NCI-H2196 treated with DMSO at 0.1 percent for 48 hours (cell line): ENCODE measurements around the gene OCRL.
"Not testable (repeated sequence)": the region's sequence is repeated elsewhere in the genome, so short reads cannot be mapped to it uniquely, and the experiment has no call there.

Experiments used
- DNase-seq: peaks from one replicate; lab custom pipeline; 2025; ENCODE audit not compliant: unreplicated experiment; lab: John Stamatoyannopoulos, UW

OCRL gene

DNA sequence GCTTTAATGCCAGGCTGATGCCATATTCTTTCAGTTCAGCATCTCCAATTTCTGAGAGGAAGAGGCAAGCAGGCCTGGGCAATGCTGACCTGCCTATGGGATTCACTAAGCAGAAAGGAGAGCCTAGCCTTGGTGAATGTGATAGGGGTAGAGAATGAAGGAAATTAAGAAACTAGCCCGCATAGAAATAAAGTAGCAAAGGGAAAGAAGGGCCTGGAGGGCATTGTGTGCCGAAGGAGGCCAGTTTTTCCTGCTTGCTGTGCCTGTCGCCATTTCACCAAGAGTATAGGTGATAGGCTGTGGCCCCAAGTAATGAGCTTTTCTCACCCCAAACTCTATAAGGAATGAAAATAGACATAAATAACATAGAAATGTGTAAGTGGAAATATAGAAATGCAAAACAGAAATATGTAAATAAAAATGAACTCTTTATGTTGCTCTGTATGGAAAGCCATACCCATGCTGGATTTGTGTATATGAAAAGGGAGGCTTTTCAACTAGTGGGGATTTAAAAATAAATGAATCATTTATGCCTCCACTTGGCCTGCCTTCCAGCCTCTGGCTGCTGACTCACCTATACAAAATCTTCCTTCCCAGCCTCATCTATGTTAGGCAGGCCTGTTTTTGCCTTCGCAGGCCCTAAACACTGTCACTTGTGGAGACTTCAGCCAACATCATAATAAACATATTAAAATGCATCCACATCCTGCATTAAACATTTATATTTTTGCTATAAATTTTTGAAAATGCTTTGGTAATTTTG lies 5.1 kb upstream of the OCRL start:
- no peak for DNase-seq

DNA sequence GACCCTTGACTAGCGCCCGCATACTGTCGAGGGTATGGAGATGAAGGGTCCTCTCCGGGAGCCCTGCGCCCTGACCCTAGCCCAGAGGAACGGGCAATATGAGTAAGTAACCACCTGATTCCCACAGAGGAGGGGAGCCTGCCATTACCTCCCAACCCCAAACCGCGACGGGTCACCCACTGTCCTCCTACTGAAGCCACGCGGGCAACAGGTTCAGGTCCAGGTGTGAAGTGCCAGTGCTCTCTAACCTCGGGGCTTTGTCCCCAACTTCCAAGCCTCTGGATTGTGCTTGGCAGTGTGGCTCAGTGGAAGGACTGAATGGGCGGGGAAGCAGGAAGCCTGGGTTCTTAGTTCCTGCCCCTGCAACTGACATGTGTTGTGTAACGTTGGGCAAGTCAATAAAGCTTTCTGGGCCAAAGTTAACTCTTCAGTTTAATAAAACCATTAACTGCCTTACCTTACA lies 694 bp downstream of the OCRL start:
- no peak for DNase-seq

- no peak for DNase-seq
Measured at GRCh38 chrX:129544780-129545179, 4.7 kb downstream of the OCRL start.

- DNase-seq: no peak
Measured at GRCh38 chrX:129545408-129545807, 5.3 kb downstream of the OCRL start.

- peak; percentile 1 for DNase-seq
Measured at GRCh38 chrX:129549124-129549523, 9.1 kb downstream of the OCRL start.

DNA sequence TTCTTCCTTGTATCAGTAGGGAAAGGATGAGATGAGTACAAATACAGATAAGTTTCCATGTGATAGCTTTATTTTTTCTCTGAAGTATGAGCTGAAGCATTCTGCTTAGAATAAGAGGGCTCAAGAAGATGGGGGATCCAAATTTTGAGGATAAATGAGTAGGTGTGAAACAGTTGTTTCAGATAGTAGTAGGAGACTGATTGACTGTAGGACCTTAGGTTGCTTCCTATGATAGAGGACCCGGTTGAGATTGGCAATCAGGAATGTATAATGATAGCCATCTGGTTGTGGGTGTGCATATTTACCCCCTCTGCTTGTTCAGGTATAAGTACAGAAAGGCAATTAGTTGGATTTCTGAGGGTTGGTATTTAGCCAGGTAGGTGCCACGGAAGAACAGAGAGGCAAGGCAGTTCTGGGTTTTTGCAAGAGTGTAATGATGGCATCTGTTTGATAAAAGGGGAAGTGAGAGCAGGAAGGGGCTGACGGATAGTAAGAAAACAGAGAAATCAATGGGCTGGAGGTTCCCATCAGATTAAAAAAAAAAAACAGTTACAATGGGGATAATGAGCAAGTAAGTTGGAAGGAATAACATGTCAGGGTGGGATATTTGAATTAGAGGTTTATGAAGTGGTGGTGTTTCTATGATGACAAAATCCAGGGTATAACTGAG lies 13.7 kb downstream of the OCRL start:
- DNase-seq: no peak

DNA sequence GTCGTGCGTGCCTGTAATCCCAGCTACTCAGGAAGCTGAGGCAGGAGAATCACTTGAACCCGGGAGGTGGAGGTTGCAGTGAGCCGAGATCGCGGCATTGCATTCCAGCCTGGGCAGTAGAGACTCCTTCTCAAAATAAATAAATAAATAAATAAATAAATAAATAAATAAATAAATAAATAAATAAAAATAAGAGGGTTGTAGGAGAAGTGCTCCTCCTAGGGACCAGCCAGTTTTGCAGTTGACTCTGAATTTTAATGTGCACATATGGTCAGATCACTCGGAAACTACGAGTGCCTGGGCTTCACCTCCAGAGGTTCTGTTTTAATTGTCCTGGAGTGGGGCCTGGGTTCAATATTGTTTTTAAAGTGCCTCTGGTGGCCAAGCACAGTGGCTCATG lies 14.8 kb downstream of the OCRL start:
- DNase-seq: not testable (repeated sequence)

- DNase-seq: no peak
Measured at GRCh38 chrX:129556806-129557315, 16.8 kb downstream of the OCRL start.

DNA sequence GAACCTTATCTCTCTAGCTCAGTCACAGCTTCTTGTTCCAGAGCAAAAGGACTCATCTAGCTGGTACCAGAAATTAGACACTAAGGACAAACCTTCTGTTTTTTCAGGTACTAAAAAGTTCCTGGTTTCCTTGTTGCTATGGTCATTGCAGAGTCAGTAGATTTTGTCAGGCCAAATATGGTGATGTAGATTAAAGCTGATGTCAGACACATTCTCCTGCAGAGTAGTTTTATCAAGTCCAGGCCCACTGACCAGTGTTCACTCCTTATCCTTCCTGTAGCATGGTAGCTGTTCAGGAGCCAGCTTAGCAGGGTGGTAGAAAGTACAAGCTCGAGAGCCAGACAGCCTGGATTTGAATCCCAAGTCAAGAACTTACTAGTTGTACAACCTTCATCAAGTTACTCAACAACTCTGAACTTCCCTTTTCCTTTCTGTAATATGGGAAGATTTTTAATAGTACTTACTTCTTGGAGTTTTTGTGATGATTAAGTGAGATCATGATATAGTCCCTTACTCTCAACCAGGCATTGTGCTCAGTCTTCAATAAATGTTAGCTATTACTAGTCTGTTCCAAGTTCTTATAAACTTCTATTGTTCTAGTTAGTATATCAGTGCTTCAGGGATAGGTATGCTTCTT lies 17.9 kb downstream of the OCRL start:
- DNase-seq: no peak

DNA sequence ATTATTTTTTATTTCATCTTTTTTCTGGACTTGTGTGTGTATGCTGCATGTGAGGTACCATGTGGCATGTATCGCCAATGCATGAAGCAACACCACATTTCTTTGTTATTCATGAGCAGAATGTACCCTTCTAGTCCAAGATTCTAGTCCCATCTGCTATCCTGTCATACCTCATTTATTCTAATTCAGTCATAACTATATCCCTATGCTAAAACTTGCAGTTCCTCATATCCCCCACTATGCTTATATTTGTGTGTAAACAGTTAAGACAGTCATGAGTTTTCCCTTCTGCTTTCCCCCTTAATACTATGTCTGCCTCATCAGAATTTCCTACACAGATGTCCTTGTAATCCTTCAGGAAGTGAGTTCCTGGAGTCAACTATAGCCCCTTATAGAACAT lies 19.7 kb downstream of the OCRL start:
- DNase-seq: no peak

DNA sequence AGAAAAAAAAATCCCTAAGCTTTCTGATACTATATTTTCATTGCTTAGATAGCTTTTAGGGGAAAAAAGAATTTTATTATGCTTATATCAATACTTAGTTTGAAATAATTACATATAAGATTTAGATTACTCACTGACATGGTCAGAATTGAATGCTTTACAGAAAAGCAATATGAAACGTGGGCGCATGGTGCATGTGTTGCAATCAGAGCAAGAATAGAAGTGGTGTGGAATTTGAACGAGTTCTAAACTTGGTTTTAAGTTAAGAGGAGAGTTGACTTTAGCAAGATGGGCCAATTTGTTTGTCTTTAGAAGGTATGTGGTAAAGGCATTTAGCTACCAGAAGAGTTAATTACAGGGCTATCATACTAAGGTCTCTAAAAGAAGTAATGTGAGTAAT lies 21.4 kb downstream of the OCRL start:
- DNase-seq: no peak

DNA sequence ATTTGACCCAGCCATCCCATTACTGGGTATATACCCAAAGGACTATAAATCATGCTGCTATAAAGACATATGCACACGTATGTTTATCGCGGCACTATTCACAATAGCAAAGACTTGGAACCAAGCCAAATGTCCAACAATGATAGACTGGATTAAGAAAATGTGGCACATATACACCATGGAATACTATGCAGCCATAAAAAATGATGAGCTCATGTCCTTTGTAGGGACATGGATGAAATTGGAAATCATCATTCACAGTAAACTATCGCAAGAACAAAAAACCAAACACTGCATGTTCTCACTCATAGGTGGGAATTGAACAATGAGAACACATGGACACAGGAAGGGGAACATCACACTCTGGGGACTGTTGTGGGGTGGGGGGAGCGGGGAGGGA lies 24.3 kb downstream of the OCRL start:
- DNase-seq: not testable (repeated sequence)

DNA sequence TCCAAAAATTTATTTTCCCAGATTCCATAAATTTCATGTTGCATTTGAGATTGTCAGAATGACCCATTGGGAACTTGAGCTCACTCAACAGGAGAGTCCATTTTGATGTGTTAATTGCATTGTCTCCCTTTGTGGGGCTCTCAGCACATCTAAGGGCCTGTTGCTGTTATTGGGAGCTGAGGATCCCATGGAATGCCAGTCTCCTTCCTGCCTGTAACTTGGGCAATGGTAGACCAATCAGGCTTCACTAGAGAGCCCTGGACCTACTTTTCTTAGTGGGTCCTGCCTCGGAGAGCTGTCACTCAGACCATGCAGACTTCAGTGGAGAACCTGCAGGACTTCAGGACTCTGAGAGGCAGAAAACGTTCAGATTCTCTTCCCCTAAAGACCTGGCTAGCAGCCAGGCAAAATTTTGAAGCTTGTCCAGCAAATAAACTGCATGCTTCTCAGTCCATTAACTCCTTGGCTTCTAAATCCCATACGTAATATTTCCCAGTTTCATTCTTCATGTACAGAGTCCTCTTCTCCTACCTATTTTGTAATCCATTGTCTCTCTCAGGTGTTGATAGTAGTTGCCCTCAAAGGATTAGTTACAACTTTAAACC lies 25.1 kb downstream of the OCRL start:
- DNase-seq: no peak

DNA sequence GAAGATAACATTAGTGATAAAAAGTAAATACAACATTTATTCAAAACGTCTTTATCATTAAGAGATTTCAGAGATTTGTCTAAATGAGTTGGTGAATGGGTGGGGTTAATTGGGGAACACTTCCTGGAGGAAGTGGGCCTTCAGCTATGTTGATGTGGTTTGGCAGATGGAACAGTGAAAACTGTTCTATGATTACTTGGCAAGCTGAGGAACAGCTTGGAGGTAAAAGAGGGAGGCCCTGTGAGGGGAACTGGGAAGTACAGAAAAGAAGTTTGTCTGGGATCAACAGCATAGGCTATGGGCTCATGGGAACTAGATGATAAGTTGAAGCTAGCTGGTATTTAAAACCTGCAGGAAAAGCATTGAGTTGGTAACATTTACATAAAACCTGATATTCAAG lies 26.0 kb downstream of the OCRL start:
- DNase-seq: no peak

DNA sequence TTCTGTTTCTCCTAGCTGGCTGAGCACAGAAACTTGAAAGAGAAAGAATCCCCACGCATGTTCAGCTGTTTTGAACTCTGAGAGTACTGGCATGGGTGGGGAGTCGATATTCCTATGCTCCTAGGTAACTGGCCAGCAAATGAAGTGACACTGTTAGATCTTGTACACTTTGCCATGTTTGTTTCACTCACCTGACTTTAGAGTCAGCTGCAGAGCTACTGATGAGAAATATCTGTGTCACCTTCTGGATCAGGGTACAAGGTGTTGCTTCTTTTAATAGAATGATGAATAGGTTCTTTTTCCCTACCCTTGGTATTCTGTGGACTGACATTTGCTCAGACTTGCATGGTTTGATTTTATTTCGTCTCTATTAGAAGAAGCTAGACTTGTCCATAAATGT lies 28.3 kb downstream of the OCRL start:
- DNase-seq: no peak

GRCh38 chrX:129572422-129572821 lies 32.4 kb downstream of the OCRL start:
- no peak for DNase-seq

DNA sequence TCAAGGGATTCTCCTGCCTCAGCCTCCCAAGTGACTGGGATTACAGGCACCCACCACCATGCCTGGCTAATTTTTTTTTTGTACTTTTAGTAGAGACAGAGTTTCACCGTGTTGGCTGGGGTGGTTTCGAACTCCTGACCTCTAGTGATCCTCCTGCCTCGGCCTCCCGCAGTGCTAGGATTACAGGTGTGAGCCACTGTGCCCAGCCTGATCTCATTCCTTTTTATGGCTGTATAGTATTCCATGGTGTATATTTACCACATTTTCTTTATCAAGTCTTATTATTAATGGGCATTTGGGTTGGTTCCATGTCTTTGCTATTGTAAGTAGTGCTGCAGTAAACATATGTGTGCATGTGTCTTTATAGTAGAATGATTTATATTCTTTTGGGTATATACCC lies 33.6 kb downstream of the OCRL start:
- not testable (repeated sequence) for DNase-seq

DNA sequence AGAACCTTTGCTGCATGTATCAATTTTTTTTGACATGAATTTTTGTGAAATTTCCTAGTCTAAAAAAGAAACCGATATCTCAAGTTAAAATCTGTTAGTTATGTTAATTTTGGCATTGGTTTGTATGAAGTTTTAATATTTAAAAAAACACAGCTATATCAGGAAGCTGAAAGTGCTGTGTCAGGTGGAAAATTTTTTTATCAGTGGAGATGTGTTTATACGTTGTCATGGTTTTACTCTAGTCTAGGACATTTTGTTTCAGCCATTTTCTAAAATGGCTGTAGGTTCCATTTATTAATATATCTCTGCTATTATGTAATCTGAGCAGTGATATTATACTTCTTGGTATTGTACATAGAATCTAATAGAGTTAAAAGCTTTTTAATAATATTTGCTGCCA lies 34.2 kb downstream of the OCRL start:
- no peak for DNase-seq

DNA sequence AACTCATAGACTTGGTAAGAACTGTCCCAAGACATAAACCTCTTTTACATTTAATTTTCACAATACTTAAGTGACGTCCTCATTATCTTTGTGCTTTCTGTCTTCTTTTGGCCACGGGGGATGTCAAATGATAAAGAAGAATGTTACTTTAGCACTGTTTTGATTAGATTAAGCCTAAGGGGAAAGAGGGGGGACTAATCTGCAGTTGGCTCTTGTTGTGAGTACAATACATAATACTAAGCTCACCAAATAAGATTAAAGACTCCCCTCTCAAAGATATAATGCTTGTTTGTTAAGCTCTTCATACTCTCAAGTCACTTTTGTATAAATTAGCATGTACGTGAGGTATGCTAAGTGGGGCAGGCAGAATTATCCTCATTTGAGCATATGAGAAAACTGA lies 36.5 kb downstream of the OCRL start:
- no peak for DNase-seq

DNA sequence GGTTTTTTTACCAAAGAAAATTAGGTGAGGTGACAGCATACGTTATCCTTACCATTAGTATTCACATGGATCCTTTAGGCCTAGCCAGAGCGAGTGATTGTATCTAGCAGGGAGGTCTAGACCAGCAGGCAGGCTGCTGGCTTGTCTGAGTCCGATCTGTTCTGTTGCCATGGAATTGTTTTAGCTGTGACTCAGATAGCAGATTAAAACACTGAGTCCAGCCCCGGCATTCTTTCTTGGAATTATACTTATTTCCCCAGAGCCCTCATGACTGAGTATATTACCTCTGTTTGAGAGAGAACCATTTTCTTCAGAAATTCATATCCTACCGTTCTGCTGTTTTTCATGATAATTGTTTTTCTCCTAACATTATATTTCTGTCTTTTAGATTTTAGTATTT lies 37.4 kb downstream of the OCRL start:
- DNase-seq: no peak

- no peak for DNase-seq
Measured at GRCh38 chrX:129577877-129578276, 37.8 kb downstream of the OCRL start.

DNA sequence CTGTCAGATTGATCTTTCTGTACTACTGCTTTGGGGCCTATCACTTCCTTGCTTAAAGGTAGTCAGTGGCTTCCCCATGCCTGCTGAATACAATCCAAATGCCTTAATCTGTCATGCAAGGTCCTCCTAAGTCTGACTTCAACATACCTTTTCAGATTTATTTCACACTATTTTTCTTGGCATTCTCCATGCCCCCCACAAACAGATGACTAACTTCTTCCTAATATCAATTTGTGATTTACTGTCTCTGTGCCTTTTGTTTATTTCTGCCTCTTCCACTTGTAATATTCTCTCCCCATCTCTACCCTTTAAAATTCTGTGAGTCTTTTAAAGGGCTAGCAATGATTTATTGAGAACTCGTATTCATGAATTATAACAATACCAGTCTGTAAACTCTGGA lies 41.8 kb downstream of the OCRL start:
- no peak for DNase-seq
